GM21825 (cell line): ENCODE results near the gene ZFP36.
A peak's percentile ranks its signal among the peaks of the same experiment; 100 is the strongest.
"Not testable (repeated sequence)": the region's sequence is repeated elsewhere in the genome, so short reads cannot be mapped to it uniquely, and the experiment has no call there.

Experiments used
- ATAC-seq: cut with Tn5 transposase; IDR thresholded peaks from one replicate; pipeline ENCODE4 v1.9.1; 2021; ENCODE audit warnings: mild to moderate bottlenecking, moderate library complexity; ENCODE audit not compliant: unreplicated experiment

The ZFP36 gene

DNA sequence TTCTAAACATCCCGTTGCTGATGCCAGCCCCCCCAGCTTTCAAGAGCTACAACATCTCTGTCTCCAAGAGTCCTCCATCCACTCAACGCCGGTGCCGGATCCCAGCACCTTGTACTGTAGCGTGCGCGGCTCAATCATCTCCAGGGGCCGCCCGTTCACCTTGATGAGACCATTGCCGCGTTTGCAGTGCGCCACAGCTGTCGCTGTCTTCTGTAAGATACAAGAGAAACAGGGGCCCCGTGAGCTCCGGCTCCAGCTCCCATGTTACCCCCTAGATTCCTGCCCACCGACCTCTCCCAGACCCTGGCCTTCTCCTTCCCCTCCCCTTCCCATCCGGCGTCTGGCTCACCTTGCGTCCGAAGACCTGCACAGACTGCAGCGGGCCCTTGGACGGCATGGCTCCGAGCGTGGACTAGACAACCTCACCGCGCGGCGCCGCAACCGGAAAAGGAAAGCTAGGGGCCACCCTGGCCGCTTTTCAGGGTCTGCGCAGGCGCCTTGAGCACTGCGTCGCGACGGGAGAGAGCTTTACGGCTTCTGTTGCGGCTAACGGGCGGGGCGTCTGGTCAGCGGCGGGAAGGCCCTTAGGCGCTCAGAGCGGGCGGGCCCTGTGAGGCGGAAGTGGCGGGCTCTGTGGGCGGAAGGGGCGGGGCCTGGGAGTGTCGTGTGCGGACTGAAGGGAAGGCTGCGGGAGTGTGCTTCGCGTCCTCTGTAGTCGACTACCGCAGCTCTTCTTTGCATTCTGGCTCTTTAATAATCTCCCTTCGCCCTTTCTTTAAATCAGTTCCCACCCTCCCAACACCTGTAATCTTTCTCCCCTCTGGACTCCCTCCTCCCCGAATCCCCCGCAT, 29.1 kb downstream of the ZFP36 start, which contains the start of gene RPS16:
Gene RPS16, minus strand, starts transcription at position 451 of the 851 bp plus-strand sequence. Its CDS starts 54 bp downstream, at position 397.
- ATAC-seq = peak; percentile 67

DNA sequence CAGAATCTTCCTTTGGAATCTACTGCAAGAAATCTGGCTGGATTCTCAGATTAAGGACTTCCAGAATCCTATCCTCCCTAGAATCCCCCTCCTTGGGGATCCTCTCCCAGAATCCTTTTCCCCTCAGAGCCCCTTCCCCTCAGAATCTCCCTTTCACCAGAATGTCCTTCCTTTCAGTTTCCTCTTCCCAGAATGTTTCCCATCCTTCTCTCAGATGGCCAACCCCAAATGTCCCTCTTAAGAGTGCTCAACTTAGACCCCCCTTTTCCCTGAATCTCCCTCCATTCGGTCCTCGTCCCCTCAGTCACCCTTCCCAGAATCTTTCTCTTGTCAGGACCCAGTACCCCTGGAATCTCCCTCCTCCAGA, 29.7 kb downstream of the ZFP36 start:
- no peak for ATAC-seq

DNA sequence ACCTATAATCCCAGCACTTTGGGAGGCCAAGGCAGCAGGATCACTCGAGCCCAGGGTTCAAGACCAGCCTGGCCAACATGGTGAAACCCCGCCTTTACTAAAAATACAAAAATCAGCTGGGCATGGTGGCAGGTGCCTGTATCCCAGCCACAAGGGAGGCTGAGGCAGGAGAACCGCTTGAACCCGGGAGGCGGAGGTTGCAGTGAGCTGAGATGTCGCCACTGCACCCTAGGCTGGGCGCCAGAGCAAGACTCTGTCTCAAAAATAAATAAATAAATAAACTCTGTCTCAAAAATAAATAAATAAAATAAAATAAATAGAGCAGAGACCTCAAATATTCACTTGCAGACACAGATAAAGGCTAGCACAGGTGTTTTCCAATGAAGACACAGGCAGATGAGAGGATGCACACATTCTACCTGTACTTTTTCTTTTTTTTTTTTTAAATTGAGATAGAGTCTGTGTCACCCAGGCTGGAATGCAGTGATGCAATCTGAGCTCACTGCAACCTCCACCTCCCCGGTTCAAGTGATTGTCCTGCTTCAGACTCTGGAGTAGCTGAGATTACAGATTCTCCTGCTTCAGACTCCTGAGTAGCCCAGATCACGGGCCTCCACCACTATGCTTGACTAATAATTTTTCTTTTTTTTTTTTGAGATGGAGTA, 31.8 kb downstream of the ZFP36 start:
- no peak for ATAC-seq

- ATAC-seq = no peak
Observed at GRCh38 chr19:39444598-39445195, 38.0 kb downstream of the ZFP36 start.

- ATAC-seq = peak; percentile 81
Observed at GRCh38 chr19:39445196-39446111, 38.8 kb downstream of the ZFP36 start, which contains the start of gene SUPT5H. Gene SUPT5H (plus strand): TSS chr19:39445582. CDS start chr19:39445891, 309 bp downstream.

DNA sequence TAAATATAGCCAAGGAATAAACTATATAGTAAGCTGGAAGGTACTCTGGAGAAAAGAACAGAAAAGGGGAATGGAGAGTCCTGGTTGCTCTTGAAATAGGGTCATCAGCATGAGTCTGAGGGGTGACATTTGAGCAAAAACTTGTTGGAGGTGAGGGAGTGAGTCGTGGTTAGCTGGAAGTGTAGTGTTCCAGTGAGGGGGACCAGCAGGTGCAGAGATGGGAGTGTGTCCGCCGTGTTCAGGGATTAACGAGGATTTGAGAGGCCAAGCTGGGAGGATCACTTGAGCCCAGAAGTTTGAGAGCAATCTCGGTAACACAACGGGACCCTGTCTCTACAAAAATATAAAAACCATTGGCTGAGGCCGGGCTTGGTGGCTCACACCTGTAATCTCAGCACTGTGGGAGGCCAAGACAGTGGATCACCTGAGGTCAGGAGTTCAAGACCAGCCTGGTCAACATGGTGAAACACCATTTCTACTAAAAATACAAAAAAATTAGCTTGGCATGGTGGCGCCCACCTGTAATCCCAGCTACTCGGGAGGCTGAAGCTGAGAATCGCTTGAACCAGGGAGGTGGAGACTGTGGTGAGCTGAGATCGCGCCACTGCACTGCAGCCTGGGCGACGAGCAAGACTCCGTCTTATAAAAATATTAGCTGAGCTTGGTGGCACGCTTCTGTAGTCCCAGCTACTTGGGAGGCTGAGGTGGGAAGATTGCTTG, 39.9 kb downstream of the ZFP36 start:
- no peak for ATAC-seq

DNA sequence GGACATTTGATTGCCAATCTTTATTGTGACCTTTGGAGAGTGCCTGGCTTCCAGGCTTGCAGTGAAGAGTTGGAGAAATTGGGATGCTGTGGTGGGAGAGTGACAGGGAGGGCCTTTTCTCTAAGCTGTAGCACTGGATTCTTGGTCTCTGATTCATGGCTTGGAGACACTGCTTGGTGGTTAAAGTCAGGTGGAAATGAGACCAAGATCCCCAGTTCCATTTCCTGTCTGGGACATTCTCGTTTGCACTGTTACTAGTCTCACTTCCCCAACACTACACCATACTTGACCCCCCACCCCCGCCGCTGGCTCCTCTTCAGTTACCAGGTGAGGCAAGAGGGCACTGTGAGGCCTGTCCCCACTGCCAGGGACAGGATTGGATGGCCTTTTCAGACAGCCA, 41.6 kb downstream of the ZFP36 start:
- no peak for ATAC-seq

GRCh38 chr19:39449116-39449797, 42.6 kb downstream of the ZFP36 start:
- no peak for ATAC-seq

DNA sequence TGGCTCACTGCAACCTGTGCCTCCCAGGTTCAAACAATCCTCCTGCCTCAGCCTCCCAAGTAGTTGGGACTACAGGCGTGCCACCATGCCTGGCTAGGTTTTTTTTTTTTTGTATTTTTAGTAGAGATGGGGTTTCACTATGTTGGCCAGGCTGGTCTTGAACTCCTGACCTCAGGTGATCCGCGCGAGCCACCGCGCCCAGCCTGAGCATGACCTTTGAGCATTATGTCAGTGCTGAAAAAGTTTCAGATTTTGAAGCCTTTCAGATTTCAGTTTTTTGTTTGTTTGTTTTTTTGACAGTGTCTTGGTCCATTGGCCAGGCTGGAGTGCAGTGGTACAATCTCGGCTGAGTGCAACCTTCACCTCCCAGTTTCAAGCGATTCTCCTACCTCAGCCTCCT, 44.6 kb downstream of the ZFP36 start:
- not testable (repeated sequence) for ATAC-seq
